DND-41 (cell line): ENCODE data around the gene LAMB1.

Experiments used
- ATAC-seq: fragments of 200-7000 bp; cut with Tn5 transposase; 3 replicates; pipeline ENCODE4 v1.9.1; 2021; ENCODE audit warnings: low read depth; ENCODE audit not compliant: insufficient read depth
- DNase-seq: peaks from one replicate; pipeline ENCODE4 v3.0.0-alpha.2; 2020
- H2AFZ ChIP-seq: 2 replicates; pipeline ENCODE4 v1.6.0; 2012; ENCODE audit warnings: low read depth, low read length
- H3K27ac ChIP-seq: 2 replicates; pipeline ENCODE4 v1.5.1; 2012; ENCODE audit warnings: low read length, inconsistent platforms
- H3K27me3 ChIP-seq: fragments of 200-600 bp; sonication (generic); 2 replicates; pipeline ENCODE4 v1.6.0; 2012; ENCODE audit warnings: low read length, mild to moderate bottlenecking, inconsistent platforms; ENCODE audit not compliant: insufficient read depth, poor library complexity
- H3K36me3 ChIP-seq: 2 replicates; pipeline ENCODE4 v1.5.1; 2012; ENCODE audit warnings: low read length, inconsistent platforms; ENCODE audit not compliant: insufficient read depth
- H3K4me1 ChIP-seq: 2 replicates; pipeline ENCODE4 v1.5.1; 2012; ENCODE audit warnings: mild to moderate bottlenecking, low read length; ENCODE audit not compliant: insufficient read depth
- H3K4me2 ChIP-seq: 2 replicates; pipeline ENCODE4 v1.6.0; 2012; ENCODE audit warnings: mild to moderate bottlenecking, moderate library complexity, low read length, inconsistent platforms; ENCODE audit not compliant: insufficient read depth
- H3K4me3 ChIP-seq, 2 experiments: fragments of 200-600 bp in 1 of 2; shearing (Covaris generic) in 1 of 2; 2 replicates each; pipeline ENCODE4 v1.5.1; 2012 to 2016; ENCODE audit warnings: inconsistent platforms in 2 of 2, low read length in 2 of 2, mild to moderate bottlenecking in 2 of 2, low read depth in 1 of 2, moderate library complexity in 1 of 2
- H3K79me2 ChIP-seq: 2 replicates; pipeline ENCODE4 v1.6.0; 2012; ENCODE audit warnings: low read length, inconsistent platforms; ENCODE audit not compliant: insufficient read depth
- H3K9ac ChIP-seq: 2 replicates; pipeline ENCODE4 v1.6.0; 2012; ENCODE audit warnings: low read depth, mild to moderate bottlenecking, inconsistent platforms, low read length, moderate library complexity
- H3K9me3 ChIP-seq: 2 replicates; pipeline ENCODE4 v1.5.1; 2012; ENCODE audit warnings: low read length, moderate library complexity, mild to moderate bottlenecking, inconsistent platforms; ENCODE audit not compliant: insufficient read depth, severe bottlenecking
- H4K20me1 ChIP-seq: 2 replicates; pipeline ENCODE4 v1.6.0; 2012; ENCODE audit warnings: low read length; ENCODE audit not compliant: insufficient read depth
- CTCF ChIP-seq: IDR thresholded peaks from 2 replicates; pipeline ENCODE4 v1.5.1; 2012; ENCODE audit warnings: borderline replicate concordance, low read length, moderate library complexity, mild to moderate bottlenecking; ENCODE audit not compliant: poor library complexity, severe bottlenecking; ENCODE audit errors: extremely low read depth
- EZH2 ChIP-seq: IDR thresholded peaks from 3 replicates; pipeline ENCODE4 v1.6.1; 2012; ENCODE audit warnings: borderline replicate concordance, low read depth, mild to moderate bottlenecking, moderate library complexity, low read length, inconsistent platforms; ENCODE audit not compliant: severe bottlenecking

The LAMB1 gene

GRCh38 chr7:107874111-107874510 is 128.8 kb downstream of the LAMB1 start:
- H3K4me1 ChIP-seq = peaks cover 9% of the 10 kb centered on the region; the same call in 1 of the 2 replicates
- TF ChIP-seq EZH2 = no peak
- TF ChIP-seq CTCF = no peak
- H3K27ac ChIP-seq = no peak overlapping the region

More at GRCh38 chr7:107874111-107874510, 128.8 kb downstream of the LAMB1 start:
- 0 out of 2 replicates have a peak overlapping the region, but pooled peaks have one; percentile 25 for H2AFZ ChIP-seq
- H3K79me2 ChIP-seq = no peaks in the 10 kb centered on the region
- DNase-seq = no peak
- no peaks in the 10 kb centered on the region for H3K9me3 ChIP-seq
- peaks cover 4% of the 10 kb centered on the region for H3K27me3 ChIP-seq
- no peaks in the 10 kb centered on the region for H3K36me3 ChIP-seq
- no peak for ATAC-seq
- H4K20me1 ChIP-seq = no peaks in the 10 kb centered on the region
- no peak overlapping the region for H3K9ac ChIP-seq
- no peak overlapping the region for H3K4me2 ChIP-seq
- H3K4me3 ChIP-seq = no peak overlapping the region
